H1 (cell line): Measurements from ENCODE around the gene COL6A5.

Experiments
- EP300 ChIP-seq, 2 experiments: IDR thresholded peaks; 1 replicate in 1 of 2; 2 replicates in 1 of 2; pipeline ENCODE4 v1.6.1; 2011 to 2012; ENCODE audit warnings: low read depth in 2 of 2, low read length in 2 of 2, mild to moderate bottlenecking in 2 of 2, borderline replicate concordance in 1 of 2, inconsistent platforms in 1 of 2, moderate library complexity in 1 of 2
- POLR2AphosphoS5 ChIP-seq: IDR thresholded peaks from 2 replicates; pipeline ENCODE4 v1.6.1; 2011; ENCODE audit warnings: low read depth, low read length
- SIX5 ChIP-seq: IDR thresholded peaks from 2 replicates; pipeline ENCODE4 v1.6.1; 2011; ENCODE audit warnings: mild to moderate bottlenecking, low read depth, low read length
- YY1 ChIP-seq: IDR thresholded peaks from 2 replicates; pipeline ENCODE4 v1.6.1; 2011; ENCODE audit warnings: low read depth, mild to moderate bottlenecking, low read length
- TF ChIP-seq, protein P1 (sequence below): IDR thresholded peaks from 2 replicates; pipeline ENCODE4 v1.6.1; 2012; ENCODE audit warnings: inconsistent platforms
- TF ChIP-seq, protein P2 (sequence below), 3 experiments: IDR thresholded peaks; 1 replicate in 2 of 3; 2 replicates in 1 of 3; pipeline versions ENCODE4 v1.5.1 to v1.6.1; 2011; ENCODE audit warnings: low read length in 3 of 3, mild to moderate bottlenecking in 3 of 3, inconsistent platforms in 2 of 3, low read depth in 1 of 3, moderate library complexity in 1 of 3; ENCODE audit not compliant: insufficient read depth in 1 of 3; ENCODE audit errors: control extremely low read depth in 1 of 3
- TF ChIP-seq, protein P3 (sequence below): IDR thresholded peaks from 2 replicates; pipeline ENCODE4 v1.6.1; 2012; ENCODE audit warnings: inconsistent platforms

DNA sequence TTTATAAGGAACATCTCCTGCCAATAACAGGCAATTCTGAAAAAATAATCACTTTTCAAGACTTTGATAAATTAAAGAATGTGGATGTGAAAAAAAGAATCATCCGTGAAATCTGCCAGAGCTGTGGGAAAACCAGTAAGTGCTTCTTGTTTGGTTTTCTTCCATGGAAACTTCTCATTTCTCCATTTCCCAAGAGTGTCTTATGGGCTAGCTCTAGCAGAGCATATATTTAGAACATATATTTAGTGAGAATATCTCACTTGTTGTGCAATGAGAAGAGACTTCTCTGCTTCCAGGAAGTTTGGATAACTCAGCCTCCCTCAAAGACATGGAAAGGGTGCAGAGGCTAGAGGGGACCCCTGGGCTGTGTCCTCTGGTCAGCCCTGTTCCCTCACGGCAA is 49.9 kb downstream of the COL6A5 start:
- TF ChIP-seq, protein P1, sequence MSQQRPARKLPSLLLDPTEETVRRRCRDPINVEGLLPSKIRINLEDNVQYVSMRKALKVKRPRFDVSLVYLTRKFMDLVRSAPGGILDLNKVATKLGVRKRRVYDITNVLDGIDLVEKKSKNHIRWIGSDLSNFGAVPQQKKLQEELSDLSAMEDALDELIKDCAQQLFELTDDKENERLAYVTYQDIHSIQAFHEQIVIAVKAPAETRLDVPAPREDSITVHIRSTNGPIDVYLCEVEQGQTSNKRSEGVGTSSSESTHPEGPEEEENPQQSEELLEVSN: no peak
- TF ChIP-seq POLR2AphosphoS5: no peak
- TF ChIP-seq, protein P2, sequence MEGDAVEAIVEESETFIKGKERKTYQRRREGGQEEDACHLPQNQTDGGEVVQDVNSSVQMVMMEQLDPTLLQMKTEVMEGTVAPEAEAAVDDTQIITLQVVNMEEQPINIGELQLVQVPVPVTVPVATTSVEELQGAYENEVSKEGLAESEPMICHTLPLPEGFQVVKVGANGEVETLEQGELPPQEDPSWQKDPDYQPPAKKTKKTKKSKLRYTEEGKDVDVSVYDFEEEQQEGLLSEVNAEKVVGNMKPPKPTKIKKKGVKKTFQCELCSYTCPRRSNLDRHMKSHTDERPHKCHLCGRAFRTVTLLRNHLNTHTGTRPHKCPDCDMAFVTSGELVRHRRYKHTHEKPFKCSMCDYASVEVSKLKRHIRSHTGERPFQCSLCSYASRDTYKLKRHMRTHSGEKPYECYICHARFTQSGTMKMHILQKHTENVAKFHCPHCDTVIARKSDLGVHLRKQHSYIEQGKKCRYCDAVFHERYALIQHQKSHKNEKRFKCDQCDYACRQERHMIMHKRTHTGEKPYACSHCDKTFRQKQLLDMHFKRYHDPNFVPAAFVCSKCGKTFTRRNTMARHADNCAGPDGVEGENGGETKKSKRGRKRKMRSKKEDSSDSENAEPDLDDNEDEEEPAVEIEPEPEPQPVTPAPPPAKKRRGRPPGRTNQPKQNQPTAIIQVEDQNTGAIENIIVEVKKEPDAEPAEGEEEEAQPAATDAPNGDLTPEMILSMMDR (IDR thresholded peaks at IDR 0.05; ENCODE audit: control extremely low read depth in 1 of 3, insufficient read depth in 1 of 3, low read depth in 1 of 3, low read length in 3 of 3): no peak
- TF ChIP-seq YY1: no peak
- TF ChIP-seq EP300 (IDR thresholded peaks at IDR 0.05; ENCODE audit: borderline replicate concordance in 1 of 2, low read depth in 2 of 2, low read length in 2 of 2): no peak
- TF ChIP-seq, protein P3, sequence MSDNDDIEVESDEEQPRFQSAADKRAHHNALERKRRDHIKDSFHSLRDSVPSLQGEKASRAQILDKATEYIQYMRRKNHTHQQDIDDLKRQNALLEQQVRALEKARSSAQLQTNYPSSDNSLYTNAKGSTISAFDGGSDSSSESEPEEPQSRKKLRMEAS: no peak
- no peak for TF ChIP-seq SIX5
